HG03442 (cell line): ENCODE measurements around the gene SNRNP27.
A peak's percentile ranks its signal among the peaks of the same experiment; 100 is the strongest.
"Not testable (repeated sequence)": the region's sequence is repeated elsewhere in the genome, so short reads cannot be mapped to it uniquely, and the experiment has no call there.

ENCODE experiments used
- ATAC-seq: cut with Tn5 transposase; IDR thresholded peaks from one replicate; pipeline ENCODE4 v1.9.1; 2021; ENCODE audit warnings: mild to moderate bottlenecking, moderate library complexity; ENCODE audit not compliant: unreplicated experiment

The SNRNP27 gene

GRCh38 chr2:69945441-69945840 is 51.7 kb downstream of the SNRNP27 start:
- no peak for ATAC-seq

- ATAC-seq, result no peak
Measured at GRCh38 chr2:69945941-69946340, 52.2 kb downstream of the SNRNP27 start.

- ATAC-seq, result peak; percentile 89
Measured at GRCh38 chr2:69946351-69947324, 52.9 kb downstream of the SNRNP27 start.

GRCh38 chr2:69947325-69947931 is 53.7 kb downstream of the SNRNP27 start:
- ATAC-seq, result no peak

- ATAC-seq, result no peak
Measured at GRCh38 chr2:69948032-69948962, 54.5 kb downstream of the SNRNP27 start.

- no peak for ATAC-seq
Measured at GRCh38 chr2:69948963-69949645, 55.3 kb downstream of the SNRNP27 start.

- ATAC-seq, result no peak
Measured at GRCh38 chr2:69950241-69950640, 56.5 kb downstream of the SNRNP27 start.

GRCh38 chr2:69950671-69951070 is 56.9 kb downstream of the SNRNP27 start:
- not testable (repeated sequence) for ATAC-seq

- no peak for ATAC-seq
Measured at GRCh38 chr2:69952336-69953115, 58.8 kb downstream of the SNRNP27 start.

GRCh38 chr2:69954084-69954483 is 60.3 kb downstream of the SNRNP27 start:
- no peak for ATAC-seq
